Thyroid gland (tissue), 4 donors: ENCODE data around the gene MZF1.

Source experiments
- POLR2A ChIP-seq, 2 donors: fragments of 450-650 bp; IDR thresholded peaks; one replicate each; pipeline ENCODE4 v1.6.1; 2017; ENCODE audit warnings: antibody characterized with exemption in 2 of 2, mild to moderate bottlenecking in 2 of 2, moderate library complexity in 1 of 2
- TF ChIP-seq, protein P1 (sequence below), 6 experiments: fragments of 200-600 bp in 3 of 6; fragments of 450-650 bp in 3 of 6; sonication (generic) in 3 of 6; IDR thresholded peaks; one replicate each; pipeline ENCODE4 v1.5.1; 2016 to 2019; ENCODE audit warnings: antibody characterized with exemption in 6 of 6, mild to moderate bottlenecking in 2 of 6, inconsistent platforms in 1 of 6, moderate library complexity in 1 of 6

DNA sequence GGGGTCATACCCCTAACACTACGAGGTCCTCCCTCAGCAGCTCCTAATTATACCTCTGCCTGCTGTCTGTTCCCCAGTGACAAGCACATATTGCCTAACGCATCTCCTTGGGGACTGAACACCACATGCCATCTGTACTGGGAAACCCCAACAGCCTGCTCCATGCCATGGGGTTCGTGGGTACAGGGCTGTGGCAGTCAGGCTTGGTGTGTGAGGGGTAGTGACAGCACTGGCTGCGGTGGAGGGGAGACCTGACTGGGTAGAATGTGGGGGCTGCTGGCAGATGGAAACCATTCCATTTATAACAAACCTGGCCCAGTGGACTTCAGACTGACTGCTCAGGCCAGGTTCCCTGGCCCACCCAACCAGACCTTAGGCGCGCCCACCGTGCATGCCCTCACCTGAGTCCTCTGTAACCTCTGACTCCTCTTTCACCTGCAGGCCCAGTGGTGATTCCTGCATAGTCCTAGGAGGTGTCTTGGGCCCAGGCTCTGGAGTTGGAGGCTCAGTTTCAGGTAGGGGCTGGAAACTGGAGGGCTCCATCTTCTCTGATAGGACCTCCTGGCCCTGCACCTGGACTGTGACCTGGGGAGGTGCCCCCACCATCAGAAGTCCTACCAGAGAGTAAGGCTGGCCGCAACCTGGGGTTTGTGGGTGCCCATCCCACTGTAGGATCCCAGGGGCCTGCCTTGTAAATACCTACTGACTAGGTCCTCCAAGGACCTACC is 3.0 kb downstream of the MZF1 start:
- TF ChIP-seq, protein P1, sequence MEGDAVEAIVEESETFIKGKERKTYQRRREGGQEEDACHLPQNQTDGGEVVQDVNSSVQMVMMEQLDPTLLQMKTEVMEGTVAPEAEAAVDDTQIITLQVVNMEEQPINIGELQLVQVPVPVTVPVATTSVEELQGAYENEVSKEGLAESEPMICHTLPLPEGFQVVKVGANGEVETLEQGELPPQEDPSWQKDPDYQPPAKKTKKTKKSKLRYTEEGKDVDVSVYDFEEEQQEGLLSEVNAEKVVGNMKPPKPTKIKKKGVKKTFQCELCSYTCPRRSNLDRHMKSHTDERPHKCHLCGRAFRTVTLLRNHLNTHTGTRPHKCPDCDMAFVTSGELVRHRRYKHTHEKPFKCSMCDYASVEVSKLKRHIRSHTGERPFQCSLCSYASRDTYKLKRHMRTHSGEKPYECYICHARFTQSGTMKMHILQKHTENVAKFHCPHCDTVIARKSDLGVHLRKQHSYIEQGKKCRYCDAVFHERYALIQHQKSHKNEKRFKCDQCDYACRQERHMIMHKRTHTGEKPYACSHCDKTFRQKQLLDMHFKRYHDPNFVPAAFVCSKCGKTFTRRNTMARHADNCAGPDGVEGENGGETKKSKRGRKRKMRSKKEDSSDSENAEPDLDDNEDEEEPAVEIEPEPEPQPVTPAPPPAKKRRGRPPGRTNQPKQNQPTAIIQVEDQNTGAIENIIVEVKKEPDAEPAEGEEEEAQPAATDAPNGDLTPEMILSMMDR (IDR thresholded peaks at IDR 0.05): no peak
- no peak for TF ChIP-seq POLR2A (IDR thresholded peaks at IDR 0.05)
